NCI-H146 treated with DMSO at 0.1 percent for 48 hours (cell line): ENCODE data around the gene FPGS.
A peak's percentile ranks its signal among the peaks of the same experiment; 100 is the strongest.

Experiments
- DNase-seq: peaks from one replicate; lab custom pipeline; 2025; ENCODE audit not compliant: unreplicated experiment; lab: John Stamatoyannopoulos, UW

Gene FPGS

GRCh38 chr9:127810378-127811187 lies 7.9 kb downstream of the FPGS start:
- DNase-seq, result no peak

DNA sequence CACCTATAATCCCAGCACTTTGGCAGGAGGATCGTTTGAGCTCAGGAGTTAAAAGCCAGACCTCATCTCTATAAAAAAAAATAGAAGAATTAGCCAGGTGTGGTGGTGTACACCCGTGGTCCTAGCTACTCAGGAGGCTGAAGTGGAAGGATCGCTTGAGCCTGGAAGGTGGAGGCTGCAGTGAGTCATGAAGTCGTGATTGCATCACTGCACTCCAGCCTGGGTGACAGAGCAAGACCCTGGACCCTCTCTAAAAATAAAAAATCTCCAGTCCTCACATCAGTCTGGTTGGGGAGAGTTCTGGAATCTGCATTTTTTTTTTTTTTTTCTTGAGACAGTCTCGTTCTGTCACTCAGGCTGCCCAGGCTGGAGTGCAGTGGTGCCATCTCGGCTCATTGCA lies 9.3 kb downstream of the FPGS start:
- no peak for DNase-seq

DNA sequence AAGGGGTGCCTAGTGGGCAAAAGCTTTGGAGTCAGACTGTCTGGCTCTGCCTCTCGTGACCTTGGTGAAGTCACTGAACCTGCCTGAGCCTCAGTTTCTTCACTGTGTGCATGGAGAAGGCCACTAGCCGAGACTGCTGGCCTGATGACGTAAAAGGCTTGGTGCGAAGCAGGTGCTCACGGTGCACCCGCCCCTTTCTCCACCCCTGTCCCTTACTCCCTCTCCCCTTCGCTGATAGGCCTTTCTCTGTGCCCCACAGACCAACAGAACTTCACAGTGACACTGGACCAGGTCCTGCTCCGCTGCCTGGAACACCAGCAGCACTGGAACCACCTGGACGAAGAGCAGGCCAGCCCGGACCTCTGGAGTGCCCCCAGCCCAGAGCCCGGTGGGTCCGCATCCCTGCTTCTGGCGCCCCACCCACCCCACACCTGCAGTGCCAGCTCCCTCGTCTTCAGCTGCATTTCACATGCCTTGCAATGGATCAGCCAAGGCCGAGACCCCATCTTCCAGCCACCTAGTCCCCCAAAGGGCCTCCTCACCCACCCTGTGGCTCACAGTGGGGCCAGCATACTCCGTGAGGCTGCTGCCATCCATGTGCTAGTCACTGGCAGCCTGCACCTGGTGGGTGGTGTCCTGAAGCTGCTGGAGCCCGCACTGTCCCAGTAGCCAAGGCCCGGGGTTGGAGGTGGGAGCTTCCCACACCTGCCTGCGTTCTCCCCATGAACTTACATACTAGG lies 10.4 kb downstream of the FPGS start:
- no peak for DNase-seq

DNA sequence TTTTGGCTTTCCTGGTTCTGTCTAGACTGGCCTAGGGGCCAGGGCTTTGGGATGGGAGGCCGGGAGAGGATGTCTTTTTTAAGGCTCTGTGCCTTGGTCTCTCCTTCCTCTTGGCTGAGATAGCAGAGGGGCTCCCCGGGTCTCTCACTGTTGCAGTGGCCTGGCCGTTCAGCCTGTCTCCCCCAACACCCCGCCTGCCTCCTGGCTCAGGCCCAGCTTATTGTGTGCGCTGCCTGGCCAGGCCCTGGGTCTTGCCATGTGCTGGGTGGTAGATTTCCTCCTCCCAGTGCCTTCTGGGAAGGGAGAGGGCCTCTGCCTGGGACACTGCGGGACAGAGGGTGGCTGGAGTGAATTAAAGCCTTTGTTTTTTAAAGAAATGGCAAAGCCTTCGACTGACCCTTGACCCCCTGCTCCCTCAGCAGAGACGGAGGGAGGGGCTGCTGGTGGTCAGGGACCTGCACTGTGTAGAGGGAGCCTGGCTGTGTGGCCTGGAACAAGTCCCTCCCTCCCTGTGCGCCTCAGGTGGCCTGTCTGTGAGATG lies 11.1 kb downstream of the FPGS start:
- no peak for DNase-seq

DNA sequence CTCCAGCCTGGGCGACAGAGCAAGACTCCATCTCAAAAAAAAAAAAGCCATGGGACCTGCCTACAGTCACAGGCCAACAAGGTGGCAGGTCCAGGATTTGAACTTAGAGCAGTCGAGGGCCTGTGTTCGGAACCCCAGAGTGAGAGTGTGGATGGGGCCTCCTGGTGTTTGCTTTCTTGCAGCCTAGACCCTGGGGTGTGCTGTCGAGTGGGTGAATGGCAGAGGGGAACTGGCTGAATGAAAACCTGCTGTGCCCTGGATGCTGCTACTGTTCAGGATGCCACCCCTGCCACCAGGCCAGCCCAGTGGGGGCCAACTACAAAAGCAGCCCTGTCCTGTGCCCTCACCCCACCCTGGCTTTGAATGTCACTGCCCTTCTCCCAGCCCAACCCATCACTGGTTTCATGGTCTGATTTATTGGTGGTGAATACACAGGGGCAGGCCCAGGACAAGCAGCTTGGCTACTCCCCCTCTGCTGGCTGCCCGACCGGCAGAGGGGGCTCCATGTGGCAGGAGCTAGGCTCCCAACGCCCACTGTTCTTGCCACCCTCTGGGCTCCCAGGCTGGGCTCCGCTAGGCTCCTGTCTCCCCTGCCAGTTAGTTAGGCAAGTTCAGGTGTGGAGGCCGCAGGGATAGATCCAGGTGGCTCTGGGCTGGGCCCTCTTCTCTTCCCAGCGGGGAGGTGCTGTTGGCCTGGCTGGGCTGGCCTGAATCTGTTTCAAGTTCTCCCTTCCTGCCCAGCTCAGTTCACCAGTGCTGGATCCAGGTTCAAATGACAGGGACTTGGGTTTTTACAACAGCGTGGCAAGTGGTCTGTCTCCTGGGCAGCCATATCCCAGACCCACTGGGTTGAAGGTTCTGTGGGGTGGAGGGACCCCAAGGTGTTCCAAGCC lies 12.2 kb downstream of the FPGS start:
- no peak for DNase-seq

DNA sequence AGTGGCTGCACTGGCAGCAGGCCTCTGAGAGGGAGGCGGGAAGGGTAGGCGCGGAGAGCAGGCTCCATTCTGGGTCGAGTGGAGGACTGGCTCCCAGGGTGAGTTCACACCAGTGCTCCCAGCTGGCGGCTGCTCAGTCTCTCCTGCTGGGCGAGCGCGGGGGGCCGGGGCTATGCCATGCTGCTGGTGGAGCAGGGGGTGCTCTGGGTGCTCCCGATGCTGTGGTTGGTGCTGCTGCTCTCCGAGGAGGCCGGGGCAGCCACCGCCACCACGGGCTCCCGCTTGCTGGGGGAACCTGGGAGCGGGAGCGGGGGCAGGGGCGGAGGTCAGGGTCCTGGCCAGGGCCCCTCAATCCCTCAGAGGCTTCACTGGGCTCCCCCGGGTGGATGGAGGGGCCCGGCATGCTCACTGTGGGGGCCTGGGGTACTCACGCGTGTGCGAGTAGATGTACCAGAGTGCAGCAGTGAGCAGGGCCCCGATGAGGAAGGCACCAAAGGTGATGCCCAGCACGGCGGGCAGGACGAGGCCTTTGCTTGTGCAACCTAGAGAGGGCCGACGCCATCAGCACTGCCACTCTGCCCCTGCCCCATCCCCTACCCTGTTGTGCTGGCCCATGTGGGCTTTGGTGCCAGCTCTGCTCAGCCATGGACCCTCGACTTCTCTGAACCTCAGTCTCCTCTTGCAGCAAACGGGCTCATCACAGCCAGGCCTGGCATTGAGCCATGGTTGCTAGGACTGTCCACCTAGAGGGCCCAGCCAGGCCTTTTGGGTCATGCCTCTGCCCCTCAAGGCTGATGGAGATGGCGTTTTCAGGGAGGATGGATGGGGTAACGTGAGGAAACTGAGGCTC lies 13.1 kb downstream of the FPGS start:
- DNase-seq, result no peak

- no peak for DNase-seq
Measured at GRCh38 chr9:127816362-127816725, 13.7 kb downstream of the FPGS start.

GRCh38 chr9:127816728-127817127 lies 14.0 kb downstream of the FPGS start:
- DNase-seq, result no peak

DNA sequence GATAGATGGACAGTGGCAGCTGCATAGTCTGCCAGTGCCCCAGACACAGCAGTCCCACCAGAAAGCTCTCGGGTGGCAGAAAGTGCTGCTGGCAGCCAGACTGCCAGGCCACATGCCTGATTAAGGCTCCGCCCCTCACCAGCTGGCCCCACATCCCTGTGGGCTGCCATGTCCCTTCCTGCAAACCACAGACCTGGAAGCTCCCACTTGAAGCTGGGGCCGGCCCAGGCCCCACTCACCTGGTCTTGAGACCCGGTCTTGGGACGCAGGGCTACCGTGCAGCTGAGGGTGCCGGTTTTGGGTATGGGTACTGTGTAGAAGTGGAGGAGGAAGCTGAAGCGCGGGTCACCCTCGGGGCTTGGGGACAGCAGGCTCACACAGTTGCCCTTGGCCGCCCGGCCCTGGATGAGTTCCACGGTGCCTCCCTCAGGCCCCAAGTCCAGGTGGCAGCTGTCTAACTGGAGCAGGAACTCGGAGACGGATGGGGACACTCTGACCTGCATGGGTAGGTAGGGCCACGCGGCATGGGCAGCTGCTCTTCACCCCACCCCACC lies 15.3 kb downstream of the FPGS start:
- no peak for DNase-seq

DNA sequence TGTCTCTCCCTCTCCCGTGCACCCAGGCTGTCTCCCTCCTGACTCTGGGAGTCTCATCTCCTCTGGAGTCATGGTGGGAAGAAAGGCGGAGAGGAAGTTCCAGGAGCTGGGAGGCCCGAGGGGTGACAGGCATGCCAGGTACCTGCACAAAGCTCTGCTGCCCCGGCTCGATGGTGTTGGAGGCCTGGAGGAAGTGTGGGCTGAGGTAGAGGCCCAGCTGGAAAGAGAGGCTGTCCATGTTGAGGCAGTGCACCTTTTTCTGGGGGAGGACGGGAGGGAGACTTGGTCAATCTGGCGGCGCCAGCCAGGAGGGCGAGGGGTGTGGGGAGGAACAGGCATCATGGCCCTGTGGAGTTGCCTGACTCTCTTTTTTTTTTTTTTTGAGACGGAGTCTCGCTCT lies 15.9 kb downstream of the FPGS start:
- no peak for DNase-seq

GRCh38 chr9:127822108-127822507 lies 19.4 kb downstream of the FPGS start:
- no peak for DNase-seq

DNA sequence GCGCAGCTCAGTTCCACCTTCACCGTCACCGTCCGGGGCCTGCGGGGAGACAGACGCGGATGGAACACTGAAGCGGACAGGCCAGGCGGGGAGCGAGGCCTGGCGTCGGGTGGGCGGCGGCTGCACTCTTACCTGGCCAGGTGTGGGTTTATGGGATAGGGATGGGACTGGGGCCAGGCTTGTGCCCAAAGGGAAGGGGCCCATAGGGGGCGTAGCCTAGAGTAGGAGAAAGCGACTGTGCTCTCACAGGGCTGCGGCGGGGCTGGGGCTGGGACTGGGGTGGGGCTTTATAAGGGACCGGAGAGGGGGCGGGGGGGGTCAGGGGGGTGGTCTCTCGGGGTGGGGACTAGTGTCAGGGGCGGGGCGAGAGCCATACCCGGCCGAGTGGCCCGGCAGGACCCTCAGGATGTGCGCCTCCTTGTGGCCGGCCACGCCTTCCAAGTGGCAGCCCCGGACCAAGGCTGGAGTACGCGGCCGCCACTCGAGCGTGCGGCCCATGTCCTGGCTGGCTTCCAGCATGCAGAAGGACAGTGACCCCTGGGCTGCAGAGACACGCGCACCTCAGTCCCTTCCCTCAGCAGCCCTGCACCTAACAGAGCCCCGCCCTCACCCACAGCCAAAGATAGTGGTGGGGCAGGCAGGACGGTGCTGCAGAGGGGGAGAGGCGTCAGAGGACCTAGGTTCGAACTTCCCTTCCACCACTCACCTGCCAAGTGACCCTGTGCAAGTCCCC lies 22.8 kb downstream of the FPGS start:
- DNase-seq, result no peak

DNA sequence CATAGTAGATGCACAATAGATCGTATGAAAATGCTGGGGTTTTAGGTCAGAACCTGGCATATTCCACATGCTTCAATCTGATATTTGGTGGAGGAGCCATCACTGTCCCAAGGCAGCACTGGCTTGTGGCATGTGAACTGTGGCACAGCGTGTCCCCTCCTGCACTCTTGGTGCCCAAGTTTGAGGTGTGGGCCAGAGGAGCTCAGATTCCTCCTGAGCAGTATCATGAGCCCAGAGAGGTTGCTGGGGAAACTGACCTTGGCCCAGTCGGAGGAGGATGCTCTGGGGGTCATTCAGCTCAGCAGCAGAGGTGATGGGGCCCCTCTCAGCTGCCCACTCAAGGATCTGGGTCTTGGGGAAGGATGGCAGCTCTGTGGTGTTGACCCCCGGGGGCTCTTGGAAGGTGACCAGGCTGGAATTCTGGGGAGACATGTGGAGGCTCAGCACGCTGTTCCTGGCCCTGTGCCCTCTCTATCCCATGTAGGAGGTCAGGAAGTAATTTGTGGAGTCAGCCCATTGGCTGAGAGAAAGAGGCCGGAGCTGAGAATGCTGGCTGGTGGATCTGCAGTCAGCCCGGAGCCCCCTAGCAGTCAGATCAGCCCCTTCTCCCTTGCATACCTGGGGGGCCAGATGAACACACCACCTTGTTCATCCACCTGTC lies 23.7 kb downstream of the FPGS start:
- no peak for DNase-seq

GRCh38 chr9:127828262-127829031 lies 25.8 kb downstream of the FPGS start:
- DNase-seq, result peak; percentile 42

DNA sequence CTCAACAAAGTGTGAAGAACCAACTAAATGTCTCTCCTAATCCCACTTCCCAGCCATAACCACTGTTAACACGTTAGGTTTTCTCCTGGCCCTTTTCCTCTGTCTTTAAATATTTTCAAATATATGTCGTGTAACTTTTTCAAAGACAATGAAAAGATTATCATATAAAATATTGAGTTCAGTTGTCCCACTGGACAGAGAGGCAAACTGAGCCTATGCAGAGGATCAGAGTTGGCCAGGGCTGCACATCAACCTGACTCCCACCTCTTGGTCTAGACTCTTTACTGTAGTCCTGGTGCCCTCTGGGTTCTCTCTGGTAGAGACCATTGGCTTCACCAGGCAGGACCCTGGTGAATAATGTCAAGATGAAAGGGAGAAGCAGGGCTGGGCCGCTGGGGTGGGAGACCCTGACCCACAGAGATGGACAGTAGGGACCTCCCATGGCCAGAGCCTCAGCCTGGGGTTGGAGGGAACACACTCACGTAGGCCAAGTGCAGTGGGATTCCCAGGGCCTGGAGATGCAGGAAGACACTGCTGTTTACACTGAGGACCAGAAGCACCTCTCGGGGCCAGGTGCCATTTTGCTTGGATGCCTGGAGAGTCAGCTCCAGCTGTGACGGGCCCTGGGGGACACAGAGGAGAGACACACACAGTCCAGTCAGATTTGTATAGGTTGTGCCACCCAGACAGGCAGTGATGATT lies 26.7 kb downstream of the FPGS start:
- no peak for DNase-seq

DNA sequence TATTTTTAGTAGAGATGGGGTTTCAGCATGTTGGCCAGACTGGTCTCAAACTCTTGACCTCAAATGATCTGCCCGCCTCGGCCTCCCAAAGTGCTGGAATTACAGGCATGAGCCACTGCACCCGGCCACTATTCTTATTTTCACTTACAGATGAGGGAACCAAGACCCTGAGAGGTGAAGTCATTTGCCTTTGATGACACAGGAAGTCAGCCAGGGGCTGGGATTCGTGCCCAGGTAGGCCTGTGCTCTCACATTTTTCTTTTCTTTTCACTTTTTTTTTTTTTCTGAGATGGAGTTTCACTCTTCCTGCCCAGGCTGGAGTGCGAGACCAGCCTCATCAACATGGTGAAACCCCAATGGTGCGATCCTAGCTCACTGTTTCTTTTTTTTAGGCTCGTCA lies 29.6 kb downstream of the FPGS start:
- no peak for DNase-seq

DNA sequence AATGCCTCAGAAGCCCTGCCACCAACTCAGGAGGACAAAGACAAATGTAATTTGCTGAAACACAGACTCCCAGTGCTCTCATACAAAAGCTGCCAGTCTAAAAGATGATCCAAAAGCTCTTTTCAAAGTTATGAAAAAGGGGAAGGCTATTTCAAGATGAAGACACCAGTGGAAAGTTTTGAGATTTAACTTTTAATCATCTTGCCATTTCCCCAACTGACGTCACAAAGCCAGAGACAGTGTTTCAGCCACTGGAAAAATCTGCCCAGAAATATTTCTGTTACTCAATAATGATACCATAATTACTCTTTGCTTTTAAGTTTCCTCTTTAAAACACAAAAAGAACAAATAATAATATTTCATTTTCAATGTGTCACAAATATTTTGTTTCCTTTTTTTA lies 30.9 kb downstream of the FPGS start:
- no peak for DNase-seq
